PC-9 (cell line): ENCODE data around the gene PKP2.

ENCODE experiments used
- CTCF ChIP-seq: fragments of 200-600 bp; sonication (generic); conservative IDR thresholded peaks from 2 replicates; pipeline ENCODE4 v1.6.1; 2017; ENCODE audit warnings: mixed run types, antibody characterized with exemption, mild to moderate bottlenecking, moderate library complexity
- EZH2 ChIP-seq: fragments of 200-600 bp; sonication (generic); IDR thresholded peaks from 2 replicates; pipeline ENCODE4 v1.8.0; 2017; ENCODE audit warnings: antibody characterized with exemption, low read depth

DNA sequence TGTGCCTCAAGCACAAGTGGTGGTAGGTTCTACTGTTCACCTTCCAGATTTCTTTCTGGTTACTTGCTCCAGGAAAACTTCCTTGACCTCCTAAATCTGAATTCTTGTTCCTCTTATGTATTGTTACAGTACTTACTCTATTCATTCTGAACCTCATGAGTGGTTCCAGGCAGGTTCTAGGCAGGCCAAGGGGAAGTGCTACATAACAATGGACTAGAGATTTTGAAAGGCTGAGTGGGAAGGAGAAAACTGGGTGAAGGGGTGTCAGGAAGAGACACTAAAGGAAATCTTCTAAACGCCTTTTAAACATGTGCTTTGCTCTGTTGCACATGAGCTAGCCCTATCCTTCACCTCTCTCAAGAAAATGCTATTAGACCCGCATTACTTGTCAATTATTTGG lies 142.5 kb downstream of the PKP2 start:
- TF ChIP-seq EZH2 (no peak), CTCF (no peak)
